ENCODE data around the gene PSAT1. TPM values are rescaled to one million over a fixed set of nuclear protein-coding genes. Genes with fewer than 3 reads are reported as not detected.

Gene PSAT1
- total and polyA plus RNA-seq, 2 experiments from 2014 or later, result 120 to 149 TPM

DNA sequence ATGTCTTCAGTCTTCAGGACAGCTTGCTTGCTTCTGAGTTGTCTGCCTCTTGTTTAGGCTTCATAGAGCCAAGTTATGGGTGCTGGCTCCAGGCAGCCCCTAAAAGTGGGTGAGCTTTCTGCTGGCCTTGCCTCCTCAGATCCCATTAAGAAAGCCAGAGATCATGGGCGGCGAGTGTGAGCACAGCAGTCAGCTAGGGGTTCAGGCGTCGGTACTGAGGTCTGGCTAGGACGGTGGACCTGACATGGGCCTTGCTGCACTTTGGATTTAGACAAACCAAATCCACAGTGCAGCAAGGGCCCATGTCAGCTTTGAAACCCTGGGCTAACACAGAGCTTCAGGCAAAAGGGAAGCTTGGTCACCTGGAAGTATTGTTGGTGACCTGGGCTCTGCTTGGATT is 17.6 kb downstream of the PSAT1 start:
- 96% methylated on average over 5 of the region's 5 CpGs for WGBS (ENCODE audit: low lambda C conversion rate, missing lambda C conversion rate)
- Histone ChIP-seq H3K9me3 (ENCODE audit: low read depth) (no peaks in the 10 kb centered on the region), H4K20me1 (ENCODE audit: insufficient read depth, poor library complexity, severe bottlenecking) (no peaks in the 10 kb centered on the region), H3K27ac (no peak overlapping the region), H2AFZ (no peak overlapping the region), H3K27me3 (no peaks in the 10 kb centered on the region), H3K9me2 (replicated peaks; ENCODE audit: insufficient read depth) (no peaks in the 10 kb centered on the region), H3K36me3 (replicated peaks; ENCODE audit: insufficient read depth, low read depth) (no peaks in the 10 kb centered on the region), H3K4me1 (ENCODE audit: insufficient read depth) (no peaks in the 10 kb centered on the region), H3K4me3 (no peak overlapping the region), H3K79me2 (no peaks in the 10 kb centered on the region), H3K4me2 (no peak overlapping the region)
- no peak for TF ChIP-seq EZH2 (IDR thresholded peaks at IDR 0.05; ENCODE audit: borderline replicate concordance)
- TF ChIP-seq, protein P1, sequence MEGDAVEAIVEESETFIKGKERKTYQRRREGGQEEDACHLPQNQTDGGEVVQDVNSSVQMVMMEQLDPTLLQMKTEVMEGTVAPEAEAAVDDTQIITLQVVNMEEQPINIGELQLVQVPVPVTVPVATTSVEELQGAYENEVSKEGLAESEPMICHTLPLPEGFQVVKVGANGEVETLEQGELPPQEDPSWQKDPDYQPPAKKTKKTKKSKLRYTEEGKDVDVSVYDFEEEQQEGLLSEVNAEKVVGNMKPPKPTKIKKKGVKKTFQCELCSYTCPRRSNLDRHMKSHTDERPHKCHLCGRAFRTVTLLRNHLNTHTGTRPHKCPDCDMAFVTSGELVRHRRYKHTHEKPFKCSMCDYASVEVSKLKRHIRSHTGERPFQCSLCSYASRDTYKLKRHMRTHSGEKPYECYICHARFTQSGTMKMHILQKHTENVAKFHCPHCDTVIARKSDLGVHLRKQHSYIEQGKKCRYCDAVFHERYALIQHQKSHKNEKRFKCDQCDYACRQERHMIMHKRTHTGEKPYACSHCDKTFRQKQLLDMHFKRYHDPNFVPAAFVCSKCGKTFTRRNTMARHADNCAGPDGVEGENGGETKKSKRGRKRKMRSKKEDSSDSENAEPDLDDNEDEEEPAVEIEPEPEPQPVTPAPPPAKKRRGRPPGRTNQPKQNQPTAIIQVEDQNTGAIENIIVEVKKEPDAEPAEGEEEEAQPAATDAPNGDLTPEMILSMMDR (IDR thresholded peaks at IDR 0.05; ENCODE audit: poor library complexity), result no peak
- no peak for TF ChIP-seq EZH2phosphoT487 (IDR thresholded peaks at IDR 0.05; ENCODE audit: low read depth, severe bottlenecking, unreplicated experiment)
- DNase-seq (ENCODE audit: low spot score), result no peak

DNA sequence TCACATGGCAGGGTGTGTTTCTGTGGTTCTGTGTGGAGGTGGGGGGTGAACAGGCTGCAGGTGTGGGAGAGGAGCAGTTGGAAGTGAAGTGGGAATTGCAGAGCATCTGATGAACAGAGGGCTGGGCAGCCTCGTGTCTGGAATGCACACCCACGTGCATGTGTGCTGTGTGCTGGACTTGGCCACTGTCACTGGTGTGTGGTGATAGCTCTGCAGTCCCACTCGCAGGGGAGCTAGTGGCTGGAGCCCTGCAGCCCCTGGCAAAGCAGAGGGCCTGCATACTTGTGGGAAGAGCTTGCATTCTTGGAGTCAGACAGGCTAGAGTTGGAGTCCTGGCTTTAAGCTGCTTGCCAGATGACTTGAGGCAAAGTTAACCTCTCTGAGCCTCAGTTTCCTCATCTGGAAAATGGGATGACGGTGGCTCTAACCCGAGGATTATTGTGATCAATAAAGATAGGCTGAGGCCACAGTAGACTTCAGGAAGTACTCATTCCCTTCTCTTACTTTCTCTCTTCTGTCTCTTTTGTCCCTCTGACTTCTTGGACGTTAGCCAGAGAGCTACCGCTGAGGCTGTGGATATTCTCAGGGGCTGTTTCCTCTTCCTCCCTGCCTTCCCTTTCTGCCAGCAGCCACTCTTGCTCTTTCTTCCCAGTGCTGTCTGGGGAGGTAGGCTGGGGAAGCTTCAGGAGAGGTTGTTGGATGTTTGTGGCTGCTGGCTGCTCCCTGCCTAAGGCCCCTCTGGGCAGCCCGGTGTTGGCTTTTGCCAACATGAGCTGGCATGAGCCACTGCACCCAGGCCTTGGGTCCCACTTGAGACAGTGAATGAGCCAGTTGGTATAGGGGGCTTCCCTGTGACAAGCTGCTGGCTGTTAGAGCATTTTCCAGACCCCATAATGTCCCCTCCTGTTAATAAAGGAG is 18.3 kb downstream of the PSAT1 start:
- no peaks in the 10 kb centered on the region for H3K4me1 ChIP-seq (ENCODE audit: insufficient read depth)
- no peaks in the 10 kb centered on the region for H3K9me3 ChIP-seq (ENCODE audit: low read depth)
- no peak for DNase-seq (ENCODE audit: low spot score)
- TF ChIP-seq EZH2 (IDR thresholded peaks at IDR 0.05; ENCODE audit: borderline replicate concordance), result no peak
- TF ChIP-seq EZH2phosphoT487 (IDR thresholded peaks at IDR 0.05; ENCODE audit: low read depth, severe bottlenecking, unreplicated experiment), result no peak
- TF ChIP-seq, protein P1 (IDR thresholded peaks at IDR 0.05; ENCODE audit: poor library complexity), result no peak
- H3K4me3 ChIP-seq, result no peak overlapping the region
- H4K20me1 ChIP-seq (ENCODE audit: insufficient read depth, poor library complexity, severe bottlenecking), result no peaks in the 10 kb centered on the region
- H3K9me2 ChIP-seq (replicated peaks; ENCODE audit: insufficient read depth), result no peaks in the 10 kb centered on the region
- no peak overlapping the region for H3K27ac ChIP-seq
- H3K36me3 ChIP-seq (replicated peaks; ENCODE audit: insufficient read depth, low read depth), result no peaks in the 10 kb centered on the region
- H3K27me3 ChIP-seq, result no peaks in the 10 kb centered on the region
- H2AFZ ChIP-seq, result no peak overlapping the region
- no peaks in the 10 kb centered on the region for H3K79me2 ChIP-seq
- WGBS (ENCODE audit: low lambda C conversion rate, missing lambda C conversion rate), result 74% methylated on average over 8 of the region's 8 CpGs
- no peak overlapping the region for H3K4me2 ChIP-seq

DNA sequence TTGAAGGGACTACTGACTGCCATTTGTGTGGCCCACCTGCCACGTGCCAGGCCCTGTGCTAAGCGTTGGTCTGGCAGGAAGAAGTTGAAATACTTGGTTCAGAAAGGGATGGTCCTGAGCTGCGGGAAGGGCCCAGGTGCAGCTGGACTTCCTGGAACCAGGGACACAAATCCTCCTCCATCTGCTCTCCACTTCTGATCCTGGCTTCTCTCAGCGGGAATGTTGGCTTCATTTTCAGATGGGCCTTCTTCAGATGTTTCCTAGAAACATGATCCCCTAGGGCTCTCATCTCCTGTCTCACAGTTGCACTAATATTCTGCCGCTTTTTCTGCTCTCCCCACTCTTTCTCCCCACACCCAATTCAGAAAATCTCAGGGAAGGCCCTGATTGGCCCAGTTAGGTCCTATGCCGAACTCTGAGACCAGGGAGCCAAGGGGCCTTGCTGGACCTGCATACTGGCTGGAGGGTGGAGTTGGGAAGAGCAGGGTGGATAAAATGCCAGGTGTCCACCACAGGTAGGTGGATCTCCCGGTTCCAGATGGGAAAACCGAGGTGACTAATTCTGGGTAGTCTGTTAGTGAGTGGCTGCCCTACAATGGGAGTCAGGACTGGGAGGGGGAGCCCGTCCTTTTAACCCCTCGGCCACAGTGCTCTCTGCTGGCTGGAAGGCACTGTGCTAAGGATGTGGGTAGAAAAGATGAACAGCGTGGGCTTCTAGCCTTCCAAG is 19.4 kb downstream of the PSAT1 start:
- no peaks in the 10 kb centered on the region for H3K4me1 ChIP-seq (ENCODE audit: insufficient read depth)
- no peak overlapping the region for H3K4me2 ChIP-seq
- no peaks in the 10 kb centered on the region for H3K36me3 ChIP-seq (replicated peaks; ENCODE audit: insufficient read depth, low read depth)
- WGBS (ENCODE audit: low lambda C conversion rate, missing lambda C conversion rate), result 93% methylated on average over 11 of the region's 11 CpGs
- DNase-seq (ENCODE audit: low spot score), result no peak
- no peak overlapping the region for H2AFZ ChIP-seq
- H3K27me3 ChIP-seq, result no peaks in the 10 kb centered on the region
- H3K4me3 ChIP-seq, result no peak overlapping the region
- TF ChIP-seq, protein P1 (IDR thresholded peaks at IDR 0.05; ENCODE audit: poor library complexity), result no peak
- TF ChIP-seq EZH2 (IDR thresholded peaks at IDR 0.05; ENCODE audit: borderline replicate concordance), result no peak
- no peak for TF ChIP-seq EZH2phosphoT487 (IDR thresholded peaks at IDR 0.05; ENCODE audit: low read depth, severe bottlenecking, unreplicated experiment)
- no peaks in the 10 kb centered on the region for H4K20me1 ChIP-seq (ENCODE audit: insufficient read depth, poor library complexity, severe bottlenecking)
- no peaks in the 10 kb centered on the region for H3K9me3 ChIP-seq (ENCODE audit: low read depth)
- H3K79me2 ChIP-seq, result no peaks in the 10 kb centered on the region
- no peak overlapping the region for H3K27ac ChIP-seq
- no peaks in the 10 kb centered on the region for H3K9me2 ChIP-seq (replicated peaks; ENCODE audit: insufficient read depth)

All from hepatocyte (in vitro differentiated cells).